ENCODE results near the gene COX5A. TPM values are rescaled to one million over a fixed set of nuclear protein-coding genes. Genes with fewer than 3 reads are reported as not detected.

COX5A gene
- total RNA-seq, 1 experiment from 2014 or later = 280 TPM

DNA sequence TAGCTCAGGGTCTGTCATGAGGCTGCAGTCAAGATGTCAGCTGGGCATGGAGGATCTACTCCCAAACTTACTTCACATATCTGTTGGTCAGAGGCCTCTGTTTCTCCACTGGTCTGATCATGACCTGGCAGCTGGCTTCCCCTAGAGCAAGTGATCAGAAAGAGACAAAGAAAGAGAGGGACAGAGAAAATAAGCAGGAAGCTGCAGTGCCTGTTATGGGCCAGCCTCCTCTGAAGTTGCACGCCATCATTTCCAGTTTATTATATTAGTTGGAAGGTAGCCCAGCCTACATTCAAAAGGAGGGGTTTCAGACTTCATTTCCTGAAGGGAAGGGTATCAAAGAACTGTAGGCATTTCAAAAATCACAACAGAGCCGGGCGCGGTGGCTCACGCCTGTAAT lies 23.7 kb upstream of the COX5A start:
- Mint-ChIP-seq H3K27me3 (ENCODE audit: unreplicated experiment) (peaks cover 58% of the 10 kb centered on the region), H3K27ac (ENCODE audit: unreplicated experiment) (no peak overlapping the region), H3K4me3 (ENCODE audit: low read depth, unreplicated experiment) (no peak overlapping the region), H3K9me3 (ENCODE audit: low read depth, unreplicated experiment) (no peaks in the 10 kb centered on the region), H3K4me1 (ENCODE audit: low read depth, unreplicated experiment) (peaks cover 24% of the 10 kb centered on the region), H3K36me3 (ENCODE audit: insufficient read depth, unreplicated experiment) (peaks cover 19% of the 10 kb centered on the region)
- CTCF ChIA-PET = interaction anchor here (2.9 kb wide), 1 partner anchor 11 kb away, joined by 13 read pairs; no protein-coding TSS in a partner anchor
- TF ChIP-seq, protein P1, sequence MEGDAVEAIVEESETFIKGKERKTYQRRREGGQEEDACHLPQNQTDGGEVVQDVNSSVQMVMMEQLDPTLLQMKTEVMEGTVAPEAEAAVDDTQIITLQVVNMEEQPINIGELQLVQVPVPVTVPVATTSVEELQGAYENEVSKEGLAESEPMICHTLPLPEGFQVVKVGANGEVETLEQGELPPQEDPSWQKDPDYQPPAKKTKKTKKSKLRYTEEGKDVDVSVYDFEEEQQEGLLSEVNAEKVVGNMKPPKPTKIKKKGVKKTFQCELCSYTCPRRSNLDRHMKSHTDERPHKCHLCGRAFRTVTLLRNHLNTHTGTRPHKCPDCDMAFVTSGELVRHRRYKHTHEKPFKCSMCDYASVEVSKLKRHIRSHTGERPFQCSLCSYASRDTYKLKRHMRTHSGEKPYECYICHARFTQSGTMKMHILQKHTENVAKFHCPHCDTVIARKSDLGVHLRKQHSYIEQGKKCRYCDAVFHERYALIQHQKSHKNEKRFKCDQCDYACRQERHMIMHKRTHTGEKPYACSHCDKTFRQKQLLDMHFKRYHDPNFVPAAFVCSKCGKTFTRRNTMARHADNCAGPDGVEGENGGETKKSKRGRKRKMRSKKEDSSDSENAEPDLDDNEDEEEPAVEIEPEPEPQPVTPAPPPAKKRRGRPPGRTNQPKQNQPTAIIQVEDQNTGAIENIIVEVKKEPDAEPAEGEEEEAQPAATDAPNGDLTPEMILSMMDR (IDR thresholded peaks at IDR 0.05; ENCODE audit: unreplicated experiment) = no peak
- DNase-seq = no peak
- intact Hi-C loops (cut with micrococcal nuclease; ENCODE audit: unreplicated experiment) = no loop called here
- BruUV-seq (replicated peaks) = no TSS peak

DNA sequence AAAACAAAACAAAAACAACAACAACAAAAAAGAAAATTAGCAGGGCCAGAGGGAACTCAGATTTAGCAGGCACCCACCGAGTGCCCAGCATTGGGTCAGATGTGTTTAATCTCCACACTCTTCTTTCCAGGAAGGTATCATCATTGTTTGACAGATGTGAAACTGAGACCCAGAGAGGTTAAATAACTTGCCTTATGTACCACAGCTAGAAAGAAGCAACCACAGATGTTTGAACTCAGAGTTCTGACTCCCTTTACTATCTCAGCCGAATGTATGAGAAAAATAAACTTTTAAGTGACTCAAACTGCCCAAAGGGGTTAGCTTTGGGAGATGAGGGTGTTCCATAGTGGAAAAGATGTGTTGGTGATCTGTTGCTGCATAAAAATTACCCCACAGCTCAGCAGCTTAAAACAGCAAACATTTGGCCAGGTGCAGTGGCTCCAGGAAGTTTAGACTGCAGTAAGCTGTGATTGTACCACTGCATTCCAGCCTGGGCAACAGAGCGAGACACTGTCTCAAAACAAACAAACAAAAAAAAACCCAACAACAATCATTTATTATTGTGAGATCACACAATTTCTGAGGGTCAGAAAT lies 23.2 kb upstream of the COX5A start:
- intact Hi-C loops (cut with micrococcal nuclease; ENCODE audit: unreplicated experiment) = no loop called here
- Mint-ChIP-seq H3K4me3 (ENCODE audit: low read depth, unreplicated experiment) (no peak overlapping the region), H3K36me3 (ENCODE audit: insufficient read depth, unreplicated experiment) (peaks cover 24% of the 10 kb centered on the region), H3K27ac (ENCODE audit: unreplicated experiment) (no peak overlapping the region), H3K9me3 (ENCODE audit: low read depth, unreplicated experiment) (no peaks in the 10 kb centered on the region), H3K27me3 (ENCODE audit: unreplicated experiment) (peaks cover 58% of the 10 kb centered on the region), H3K4me1 (ENCODE audit: low read depth, unreplicated experiment) (peaks cover 24% of the 10 kb centered on the region)
- no TSS peak for BruUV-seq (replicated peaks)
- CTCF ChIA-PET = interaction anchor here (0.6 to 2.9 kb wide), 2 partner anchors 10 to 59 kb away, joined by 3 to 13 read pairs; no protein-coding TSS in a partner anchor
- TF ChIP-seq, protein P1 (IDR thresholded peaks at IDR 0.05; ENCODE audit: unreplicated experiment) = no peak
- DNase-seq = no peak

DNA sequence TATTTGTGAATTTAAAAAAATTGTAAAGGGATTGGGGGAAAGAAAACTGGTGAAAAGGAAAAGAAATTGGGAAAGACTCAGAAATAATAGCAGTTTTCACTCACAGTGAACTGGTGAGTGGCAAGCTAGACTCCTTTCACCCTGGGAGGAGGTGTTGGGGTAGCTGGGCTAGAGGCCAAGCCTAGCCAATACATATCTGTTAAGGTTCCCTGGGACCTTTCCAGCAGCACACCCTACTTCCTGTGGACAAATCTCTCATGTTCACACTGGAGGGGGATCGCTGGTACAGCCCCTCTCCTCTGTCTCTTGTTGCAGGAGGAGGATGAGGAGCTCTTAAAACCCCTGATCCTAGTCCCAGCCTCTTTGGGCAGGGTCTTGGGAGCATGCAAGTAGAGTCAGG lies 22.4 kb upstream of the COX5A start:
- H3K27me3 Mint-ChIP-seq (ENCODE audit: unreplicated experiment) = peaks cover 58% of the 10 kb centered on the region
- TF ChIP-seq, protein P1 (IDR thresholded peaks at IDR 0.05; ENCODE audit: unreplicated experiment) = no peak
- H3K9me3 Mint-ChIP-seq (ENCODE audit: low read depth, unreplicated experiment) = no peaks in the 10 kb centered on the region
- no peak for DNase-seq
- no TSS peak for BruUV-seq (replicated peaks)
- H3K4me1 Mint-ChIP-seq (ENCODE audit: low read depth, unreplicated experiment) = peaks cover 27% of the 10 kb centered on the region
- intact Hi-C loops (cut with micrococcal nuclease; ENCODE audit: unreplicated experiment) = no loop called here
- H3K4me3 Mint-ChIP-seq (ENCODE audit: low read depth, unreplicated experiment) = no peak overlapping the region
- CTCF ChIA-PET = interaction anchor here (0.6 to 2.9 kb wide), 2 partner anchors 10 to 659 kb away, joined by 3 to 13 read pairs; no protein-coding TSS in a partner anchor
- peaks cover 32% of the 10 kb centered on the region for H3K36me3 Mint-ChIP-seq (ENCODE audit: insufficient read depth, unreplicated experiment)
- H3K27ac Mint-ChIP-seq (ENCODE audit: unreplicated experiment) = no peak overlapping the region

DNA sequence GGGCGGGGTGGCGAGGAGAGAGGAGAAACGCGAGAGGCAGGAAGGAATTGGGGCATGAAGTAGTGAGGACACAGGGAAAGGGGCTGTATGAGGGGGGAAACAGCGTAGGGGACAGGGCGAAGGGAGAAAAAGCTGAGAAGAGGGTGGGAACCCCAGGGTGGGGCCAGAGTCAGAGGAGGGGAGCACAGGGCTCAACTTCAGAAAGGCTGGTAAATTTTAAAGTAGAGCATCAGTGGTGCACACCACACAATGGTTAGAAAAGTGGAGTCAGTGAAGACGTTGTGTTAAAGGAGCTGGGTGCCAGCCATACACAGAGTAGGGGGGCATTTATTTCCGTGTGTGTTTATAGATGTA lies 21.7 kb upstream of the COX5A start:
- H3K4me3 Mint-ChIP-seq (ENCODE audit: low read depth, unreplicated experiment) = no peak overlapping the region
- CTCF ChIA-PET = interaction anchor here (0.6 to 2.9 kb wide), 2 partner anchors 9 to 660 kb away, joined by 3 to 13 read pairs; no protein-coding TSS in a partner anchor
- H3K4me1 Mint-ChIP-seq (ENCODE audit: low read depth, unreplicated experiment) = peaks cover 27% of the 10 kb centered on the region
- no peak overlapping the region for H3K27ac Mint-ChIP-seq (ENCODE audit: unreplicated experiment)
- DNase-seq = no peak
- TF ChIP-seq, protein P1 (IDR thresholded peaks at IDR 0.05; ENCODE audit: unreplicated experiment) = no peak
- peaks cover 58% of the 10 kb centered on the region for H3K27me3 Mint-ChIP-seq (ENCODE audit: unreplicated experiment)
- BruUV-seq (replicated peaks) = no TSS peak
- intact Hi-C loops (cut with micrococcal nuclease; ENCODE audit: unreplicated experiment) = no loop called here
- no peaks in the 10 kb centered on the region for H3K9me3 Mint-ChIP-seq (ENCODE audit: low read depth, unreplicated experiment)
- H3K36me3 Mint-ChIP-seq (ENCODE audit: insufficient read depth, unreplicated experiment) = peaks cover 39% of the 10 kb centered on the region
